Activated CD4-positive, alpha-beta T cell treated with anti-CD3 and anti-CD28 coated beads for 36 hours (primary cell): ENCODE measurements around the gene AGO4. TPM values are rescaled to one million over a fixed set of nuclear protein-coding genes. Genes with fewer than 3 reads are reported as not detected.

ENCODE experiments used
- ATAC-seq: fragments of 200-7000 bp; cut with Tn5 transposase; one replicate; pipeline ENCODE4 v1.10.0; 2021; ENCODE audit warnings: mild to moderate bottlenecking, moderate library complexity
- CTCF ChIA-PET: fragments of 350-600 bp; sonication (Branson Sonifier 250); formaldehyde crosslinking; loops from one replicate; lab custom pipeline; 2021; ENCODE audit warnings: antibody characterized with exemption; lab: Charles Lee
- POLR2A ChIA-PET: fragments of 350-600 bp; sonication (Branson Sonifier 250); formaldehyde crosslinking; loops from one replicate; lab custom pipeline; 2021; ENCODE audit warnings: antibody characterized with exemption, inconsistent platforms; lab: Charles Lee
- DNase-seq: peaks from one replicate; pipeline ENCODE4 v3.0.0-alpha.2; 2020
- H3K27ac Mint-ChIP-seq: one replicate; pipeline ENCODE4 v1.8.0; 2021; ENCODE audit warnings: mixed read lengths
- H3K27me3 Mint-ChIP-seq: one replicate; pipeline ENCODE4 v1.8.0; 2021; ENCODE audit warnings: mixed read lengths
- H3K36me3 Mint-ChIP-seq: one replicate; pipeline ENCODE4 v1.8.0; 2021; ENCODE audit warnings: low read depth, mixed read lengths
- H3K4me1 Mint-ChIP-seq: one replicate; pipeline ENCODE4 v1.8.0; 2021; ENCODE audit warnings: mixed read lengths
- H3K4me3 Mint-ChIP-seq: one replicate; pipeline ENCODE4 v1.8.0; 2021; ENCODE audit warnings: mild to moderate bottlenecking, moderate library complexity, mixed read lengths
- H3K9me3 Mint-ChIP-seq: one replicate; pipeline ENCODE4 v1.8.0; 2021; ENCODE audit warnings: low read depth, mixed read lengths
- intact Hi-C, 2 experiments: fragments of 100-400 bp; cut with DNase I in 1 of 2; cut with micrococcal nuclease in 1 of 2; formaldehyde crosslinking; loops; one replicate each; pipeline versions ENCODE4 v1.14.2 to v1.15.1; 2022 to 2024; cut with DNase I, micrococcal nuclease
- total RNA-seq, 2 experiments: library from RNA; stranded (reverse); gene quantifications; one replicate each; pipeline ENCODE4 v1.2.3, GENCODE V29; 2021

Gene AGO4
- total RNA-seq, 2 experiments from 2014 or later = 4.1 to 10.1 TPM

- H3K36me3 Mint-ChIP-seq = peaks cover 23% of the 10 kb centered on the region
- ATAC-seq (no peak), DNase-seq (no peak)
- ChIA-PET CTCF (interaction anchor here (0.6 to 0.8 kb wide), 4 partner anchors 18 to 249 kb away, joined by 3 read pairs; partner anchors contain the start of gene AGO1), POLR2A (no interaction called here)
- no peak overlapping the region for H3K27ac Mint-ChIP-seq
- H3K4me1 Mint-ChIP-seq = no peaks in the 10 kb centered on the region
- no peaks in the 10 kb centered on the region for H3K9me3 Mint-ChIP-seq
- intact Hi-C loops = no loop called here
- H3K4me3 Mint-ChIP-seq = no peak overlapping the region
- no peaks in the 10 kb centered on the region for H3K27me3 Mint-ChIP-seq
Measured at GRCh38 chr1:35901235-35901634, 93.4 kb downstream of the AGO4 start.

GRCh38 chr1:35902671-35903070, 94.9 kb downstream of the AGO4 start:
- POLR2A ChIA-PET = no interaction called here
- Mint-ChIP-seq H3K27ac (peak overlapping the region; percentile 25), H3K36me3 (peaks cover 25% of the 10 kb centered on the region), H3K4me3 (no peak overlapping the region), H3K4me1 (no peaks in the 10 kb centered on the region), H3K9me3 (no peaks in the 10 kb centered on the region), H3K27me3 (no peaks in the 10 kb centered on the region)
- DNase-seq (no peak), ATAC-seq (no peak)
- intact Hi-C loops = no loop called here
- CTCF ChIA-PET = interaction anchor here (0.7 kb wide), 1 partner anchor 93 kb away, joined by 3 read pairs; no protein-coding TSS in a partner anchor

Other genes with a start within 250 kb of the AGO4 start
- gene TFAP2E, start 234.7 kb upstream of the AGO4 start, total RNA-seq = under 1 TPM; 0.53 to 0.58 TPM
- 100 to 1,000 TPM in 1 of 2 experiments, 10 to 100 TPM in 1; 97.1 to 125 TPM for gene PSMB2, start 166.5 kb upstream of the AGO4 start, total RNA-seq
- gene C1orf216, start 89.1 kb upstream of the AGO4 start, total RNA-seq = 10 to 100 TPM in 1 of 2 experiments, 1 to 10 TPM in 1; 7.4 to 10.9 TPM
- 10 to 100 TPM; 45.7 to 57.8 TPM for gene CLSPN, start 38.0 kb upstream of the AGO4 start, total RNA-seq
- 10 to 100 TPM; 31.5 to 34.6 TPM for gene AGO1, start 75.2 kb downstream of the AGO4 start, total RNA-seq
- 10 to 100 TPM; 23.3 to 33.8 TPM for gene AGO3, start 123.1 kb downstream of the AGO4 start, total RNA-seq